KG1 (cell line): ENCODE data around the gene PGM5.

Experiments
- DNase-seq: peaks from one replicate; lab custom pipeline; 2025; lab: John Stamatoyannopoulos, UW

PGM5 gene

GRCh38 chr9:68437785-68438184 is 81.4 kb downstream of the PGM5 start:
- DNase-seq, result no peak

- DNase-seq, result no peak
Observed at GRCh38 chr9:68443624-68444023, 87.2 kb downstream of the PGM5 start.

GRCh38 chr9:68446836-68447235 is 90.4 kb downstream of the PGM5 start:
- no peak for DNase-seq

GRCh38 chr9:68447611-68448010 is 91.2 kb downstream of the PGM5 start:
- no peak for DNase-seq

GRCh38 chr9:68454579-68455334 is 98.3 kb downstream of the PGM5 start:
- DNase-seq, result no peak

GRCh38 chr9:68455451-68455850 is 99.0 kb downstream of the PGM5 start:
- no peak for DNase-seq

- no peak for DNase-seq
Observed at GRCh38 chr9:68457803-68458202, 101.4 kb downstream of the PGM5 start.

- no peak for DNase-seq
Observed at GRCh38 chr9:68458918-68459317, 102.5 kb downstream of the PGM5 start.

GRCh38 chr9:68462105-68462775 is 105.8 kb downstream of the PGM5 start:
- DNase-seq, result no peak

- no peak for DNase-seq
Observed at GRCh38 chr9:68470067-68470466, 113.7 kb downstream of the PGM5 start.

- no peak for DNase-seq
Observed at GRCh38 chr9:68470634-68471033, 114.2 kb downstream of the PGM5 start.

GRCh38 chr9:68472119-68472518 is 115.7 kb downstream of the PGM5 start:
- no peak for DNase-seq

- DNase-seq, result peak; percentile 13
Observed at GRCh38 chr9:68473790-68474189, 117.4 kb downstream of the PGM5 start.

GRCh38 chr9:68476422-68476821 is 120.0 kb downstream of the PGM5 start:
- DNase-seq, result no peak

GRCh38 chr9:68476847-68477246 is 120.4 kb downstream of the PGM5 start:
- DNase-seq, result no peak

- DNase-seq, result no peak
Observed at GRCh38 chr9:68480807-68481206, 124.4 kb downstream of the PGM5 start.

GRCh38 chr9:68482548-68482947 is 126.1 kb downstream of the PGM5 start:
- DNase-seq, result no peak

GRCh38 chr9:68488126-68488525 is 131.7 kb downstream of the PGM5 start:
- DNase-seq, result no peak

GRCh38 chr9:68489646-68490045 is 133.2 kb downstream of the PGM5 start:
- no peak for DNase-seq

GRCh38 chr9:68492806-68493205 is 136.4 kb downstream of the PGM5 start:
- no peak for DNase-seq

- no peak for DNase-seq
Observed at GRCh38 chr9:68493541-68493940, 137.1 kb downstream of the PGM5 start.

GRCh38 chr9:68493958-68494577 is 137.7 kb downstream of the PGM5 start:
- no peak for DNase-seq

GRCh38 chr9:68495247-68495646 is 138.8 kb downstream of the PGM5 start:
- DNase-seq, result no peak
